Keratinocyte (primary cell): Measurements from ENCODE around the gene ANKK1.

Source experiments
- CTCF ChIP-seq, 3 experiments: IDR thresholded peaks in 1 of 3; conservative IDR thresholded peaks in 1 of 3; optimal IDR thresholded peaks in 1 of 3; 2 replicates in 2 of 3; 3 replicates in 1 of 3; pipeline versions ENCODE3 to v1.5.1; 2011; ENCODE audit warnings: low read length in 3 of 3, mild to moderate bottlenecking in 3 of 3, moderate library complexity in 2 of 3, control low read depth in 1 of 3, inconsistent platforms in 1 of 3; ENCODE audit not compliant: insufficient read depth in 2 of 3; ENCODE audit errors: extremely low read depth in 1 of 3
- EZH2 ChIP-seq: IDR thresholded peaks from one replicate; pipeline ENCODE4 v1.6.1; 2012; ENCODE audit warnings: inconsistent platforms, mild to moderate bottlenecking, low read length, moderate library complexity

- TF ChIP-seq CTCF (optimal IDR thresholded peaks at IDR 0.05 in 1 of 3, IDR thresholded peaks at IDR 0.05 in 1 of 3, conservative IDR thresholded peaks at IDR 0.05 in 1 of 3; ENCODE audit: extremely low read depth in 1 of 3, insufficient read depth in 2 of 3, low read length in 3 of 3) (no peak), EZH2 (no peak)
Observed at GRCh38 chr11:113393501-113393985, 6.0 kb downstream of the ANKK1 start.
